HepG2 (cell line): ENCODE data around the gene COL26A1. TPM values are rescaled to one million over a fixed set of nuclear protein-coding genes. Genes with fewer than 3 reads are reported as not detected.

Experiments
- ATAD3A ChIP-seq: sonication (generic); formaldehyde crosslinking; IDR thresholded peaks from 2 replicates; pipeline ENCODE4 v1.4.0; 2020; ENCODE audit warnings: missing genetic modification reagents
- ELF1 ChIP-seq: sonication (generic); formaldehyde crosslinking; IDR thresholded peaks from 2 replicates; pipeline ENCODE4 v1.4.0; 2020; ENCODE audit warnings: missing genetic modification reagents
- GMEB2 ChIP-seq: IDR thresholded peaks from 2 replicates; pipeline ENCODE4 v1.6.1; 2016; ENCODE audit warnings: missing biosample characterization, missing genetic modification reagents, low read depth
- NR2C2 ChIP-seq: sonication (generic); formaldehyde crosslinking; IDR thresholded peaks from 2 replicates; pipeline ENCODE4 v1.4.0; 2020; ENCODE audit warnings: missing genetic modification reagents, mild to moderate bottlenecking, moderate library complexity, borderline replicate concordance
- POLR2AphosphoS5 ChIP-seq: IDR thresholded peaks from 2 replicates; pipeline ENCODE4 v1.6.1; 2012; ENCODE audit warnings: low read depth, low read length
- PRPF4 ChIP-seq: fragments of 200-400 bp; formaldehyde crosslinking; IDR thresholded peaks from 2 replicates; pipeline ENCODE4 v1.6.1; 2016; ENCODE audit warnings: low read length, low read depth; ENCODE audit not compliant: poor library complexity, severe bottlenecking
- SIN3B ChIP-seq: fragments of 150-350 bp; IDR thresholded peaks from 2 replicates; pipeline ENCODE4 v1.6.1; 2014; ENCODE audit warnings: low read length
- SKIL ChIP-seq: sonication (generic); formaldehyde crosslinking; IDR thresholded peaks from 2 replicates; pipeline ENCODE4 v1.8.0; 2022; ENCODE audit warnings: missing genetic modification reagents, mild to moderate bottlenecking, moderate library complexity, borderline replicate concordance
- TAF1 ChIP-seq: sonication (generic); formaldehyde crosslinking; IDR thresholded peaks from 2 replicates; pipeline ENCODE4 v1.4.0; 2020; ENCODE audit warnings: missing genetic modification reagents
- YEATS2 ChIP-seq: sonication (generic); formaldehyde crosslinking; IDR thresholded peaks from 2 replicates; pipeline ENCODE4 v1.4.0; 2020; ENCODE audit warnings: missing genetic modification reagents, borderline replicate concordance
- ZFP36L1 ChIP-seq: sonication (generic); formaldehyde crosslinking; IDR thresholded peaks from 2 replicates; pipeline ENCODE4 v1.8.0; 2022; ENCODE audit warnings: mild to moderate bottlenecking, missing genetic modification reagents, moderate library complexity
- ZNF136 ChIP-seq: sonication (generic); formaldehyde crosslinking; IDR thresholded peaks from 2 replicates; pipeline ENCODE4 v1.8.1; 2022; ENCODE audit warnings: low read depth, mild to moderate bottlenecking, moderate library complexity, missing genetic modification reagents
- ZNF329 ChIP-seq: sonication (generic); formaldehyde crosslinking; IDR thresholded peaks from 2 replicates; pipeline ENCODE4 v1.9.0; 2021; ENCODE audit warnings: low read depth, mild to moderate bottlenecking, missing genetic modification reagents
- ZNF451 ChIP-seq: sonication (generic); formaldehyde crosslinking; IDR thresholded peaks from 2 replicates; pipeline ENCODE4 v1.5.0; 2020; ENCODE audit warnings: mild to moderate bottlenecking, missing genetic modification reagents
- ZNF558 ChIP-seq: sonication (generic); formaldehyde crosslinking; IDR thresholded peaks from 2 replicates; pipeline ENCODE4 v1.9.0; 2022; ENCODE audit warnings: mild to moderate bottlenecking, missing genetic modification reagents, borderline replicate concordance
- ZNF766 ChIP-seq: sonication (generic); formaldehyde crosslinking; IDR thresholded peaks from 2 replicates; pipeline ENCODE4 v1.5.0; 2020; ENCODE audit warnings: missing genetic modification reagents, borderline replicate concordance
- ZNF776 ChIP-seq: sonication (generic); formaldehyde crosslinking; IDR thresholded peaks from 2 replicates; pipeline ENCODE4 v1.4.0; 2020; ENCODE audit warnings: mild to moderate bottlenecking, missing genetic modification reagents
- ZNF792 ChIP-seq: IDR thresholded peaks from 2 replicates; pipeline ENCODE4 v1.6.1; 2016
- polyA plus RNA-seq, 8 experiments: library from polyadenylated mRNA; depleted of rRNA in 3 of 8; stranded (reverse) in 7 of 8; unstranded in 1 of 8; fragments of >200 nt; fragmentation: Illumina TruSeq in 4 of 8; extraction: Trizol in 4 of 8; gene quantifications; 2 replicates each; pipeline versions ENCODE4 v1.2.1 to v1.2.3, GENCODE V29; 2011 to 2016; ENCODE audit warnings: low read depth in 4 of 8, missing spikeins in 1 of 8, mixed read lengths in 1 of 8; ENCODE audit not compliant: insufficient read depth in 1 of 8
- total RNA-seq, 5 experiments: library from RNA; depleted of rRNA; stranded (reverse); fragments of >200 nt; fragmentation: Illumina TruSeq; extraction: Trizol; gene quantifications; 2 replicates each; pipeline ENCODE4 v1.2.3, GENCODE V29; 2016; ENCODE audit warnings: low read depth in 1 of 5
- TF ChIP-seq, protein P1 (sequence below): sonication (generic); formaldehyde crosslinking; IDR thresholded peaks from 2 replicates; pipeline ENCODE4 v1.5.0; 2020; ENCODE audit warnings: mild to moderate bottlenecking, missing genetic modification reagents, borderline replicate concordance
- TF ChIP-seq, protein P2 (sequence below): sonication (generic); formaldehyde crosslinking; IDR thresholded peaks from 2 replicates; pipeline ENCODE4 v1.4.0; 2020; ENCODE audit warnings: missing genetic modification reagents

Gene COL26A1
- total and polyA plus RNA-seq, 2 of the 13 experiments (the other 11 are each of a cell fraction or from before 2014, with no cell fraction given), result 7.8 to 9.2 TPM

GRCh38 chr7:101598986-101599771, 236.5 kb downstream of the COL26A1 start (continued):
- TF ChIP-seq ZNF792 (CRISPR knock-in tag) (peak; percentile 37; the same call in 1 of the 2 replicates), PRPF4 (no peak), ZNF136 (CRISPR knock-in tag) (no peak), ZNF558 (CRISPR knock-in tag) (no peak), GMEB2 (no peak), POLR2AphosphoS5 (no peak), NR2C2 (CRISPR knock-in tag) (no peak), SKIL (CRISPR knock-in tag) (no peak), ZNF766 (CRISPR knock-in tag) (no peak), ATAD3A (CRISPR knock-in tag) (no peak), ZFP36L1 (no peak), ELF1 (CRISPR knock-in tag) (peak; percentile 2; the same call in 1 of the 2 replicates), SIN3B (no peak), YEATS2 (CRISPR knock-in tag) (0 out of 2 replicates have a peak, but pooled peaks have one; percentile 2), ZNF776 (CRISPR knock-in tag) (peak; percentile 17; the same call in 1 of the 2 replicates), ZNF451 (CRISPR knock-in tag) (no peak), ZNF329 (no peak), TAF1 (CRISPR knock-in tag) (0 out of 2 replicates have a peak, but pooled peaks have one; percentile 11)
- TF ChIP-seq, protein P1, sequence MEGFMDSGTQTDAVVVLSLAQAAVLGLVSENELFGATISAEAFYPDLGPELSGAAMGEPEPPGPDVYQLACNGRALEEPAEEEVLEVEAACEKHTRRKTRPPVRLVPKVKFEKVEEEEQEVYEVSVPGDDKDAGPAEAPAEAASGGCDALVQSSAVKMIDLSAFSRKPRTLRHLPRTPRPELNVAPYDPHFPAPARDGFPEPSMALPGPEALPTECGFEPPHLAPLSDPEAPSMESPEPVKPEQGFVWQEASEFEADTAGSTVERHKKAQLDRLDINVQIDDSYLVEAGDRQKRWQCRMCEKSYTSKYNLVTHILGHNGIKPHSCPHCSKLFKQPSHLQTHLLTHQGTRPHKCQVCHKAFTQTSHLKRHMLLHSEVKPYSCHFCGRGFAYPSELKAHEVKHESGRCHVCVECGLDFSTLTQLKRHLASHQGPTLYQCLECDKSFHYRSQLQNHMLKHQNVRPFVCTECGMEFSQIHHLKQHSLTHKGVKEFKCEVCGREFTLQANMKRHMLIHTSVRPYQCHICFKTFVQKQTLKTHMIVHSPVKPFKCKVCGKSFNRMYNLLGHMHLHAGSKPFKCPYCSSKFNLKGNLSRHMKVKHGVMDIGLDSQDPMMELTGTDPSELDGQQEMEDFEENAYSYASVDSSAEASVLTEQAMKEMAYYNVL (CRISPR knock-in tag), result no peak
- TF ChIP-seq, protein P2, sequence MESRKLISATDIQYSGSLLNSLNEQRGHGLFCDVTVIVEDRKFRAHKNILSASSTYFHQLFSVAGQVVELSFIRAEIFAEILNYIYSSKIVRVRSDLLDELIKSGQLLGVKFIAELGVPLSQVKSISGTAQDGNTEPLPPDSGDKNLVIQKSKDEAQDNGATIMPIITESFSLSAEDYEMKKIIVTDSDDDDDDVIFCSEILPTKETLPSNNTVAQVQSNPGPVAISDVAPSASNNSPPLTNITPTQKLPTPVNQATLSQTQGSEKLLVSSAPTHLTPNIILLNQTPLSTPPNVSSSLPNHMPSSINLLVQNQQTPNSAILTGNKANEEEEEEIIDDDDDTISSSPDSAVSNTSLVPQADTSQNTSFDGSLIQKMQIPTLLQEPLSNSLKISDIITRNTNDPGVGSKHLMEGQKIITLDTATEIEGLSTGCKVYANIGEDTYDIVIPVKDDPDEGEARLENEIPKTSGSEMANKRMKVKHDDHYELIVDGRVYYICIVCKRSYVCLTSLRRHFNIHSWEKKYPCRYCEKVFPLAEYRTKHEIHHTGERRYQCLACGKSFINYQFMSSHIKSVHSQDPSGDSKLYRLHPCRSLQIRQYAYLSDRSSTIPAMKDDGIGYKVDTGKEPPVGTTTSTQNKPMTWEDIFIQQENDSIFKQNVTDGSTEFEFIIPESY (CRISPR knock-in tag), result no peak
